ENCODE measurements around the gene GINS1. TPM values are rescaled to one million over a fixed set of nuclear protein-coding genes. Genes with fewer than 3 reads are reported as not detected.

The GINS1 gene
- total RNA-seq, 1 experiment from 2014 or later: 30.4 TPM

DNA sequence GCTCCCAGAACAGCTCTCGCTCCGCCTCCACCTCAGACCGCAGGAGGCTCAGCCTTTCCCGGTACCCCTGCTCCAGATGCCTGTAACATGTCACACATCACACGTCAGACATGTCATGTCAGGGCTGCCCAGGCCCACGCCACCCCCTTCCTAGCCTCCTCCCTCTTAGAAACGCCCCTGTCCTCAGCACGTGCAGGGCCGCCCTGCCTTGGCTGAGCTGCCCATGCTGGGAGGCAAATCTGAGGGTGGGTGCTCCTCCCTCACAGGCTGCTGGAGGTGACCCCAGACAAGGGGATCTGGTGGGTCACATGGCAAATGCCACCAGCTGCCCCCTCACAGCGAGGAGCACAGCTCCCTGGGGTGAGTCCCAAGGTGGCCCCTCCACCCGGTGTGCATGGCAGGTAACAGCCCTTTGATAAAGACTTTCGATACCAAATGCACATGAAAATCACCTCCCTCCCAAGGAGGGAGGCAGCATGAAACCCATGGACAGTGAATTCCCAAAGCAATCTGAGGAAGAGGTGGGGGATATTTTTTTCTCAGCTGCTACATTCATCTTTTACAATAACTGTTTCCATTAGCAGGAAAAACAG, 84.1 kb downstream of the GINS1 start:
- intact Hi-C loops (cut with micrococcal nuclease): no loop called here

GRCh38 chr20:25493137-25493536, 85.7 kb downstream of the GINS1 start:
- intact Hi-C loops (cut with micrococcal nuclease): no loop called here
- Histone ChIP-seq H3K9me3 (ENCODE audit: control insufficient read depth in 1 of 2, insufficient read depth in 1 of 2, low read depth in 1 of 2, low read length in 2 of 2) (no peaks in the 10 kb centered on the region), H4K20me1 (ENCODE audit: insufficient read depth) (no peaks in the 10 kb centered on the region), H3K79me2 (ENCODE audit: insufficient read depth, low read length) (no peaks in the 10 kb centered on the region), H3K4me2 (ENCODE audit: low read length) (no peak overlapping the region), H3K9me2 (ENCODE audit: insufficient read depth) (no peaks in the 10 kb centered on the region), H3K4me3 (replicated peaks in 1 of 2; ENCODE audit: low read depth in 1 of 2, low read length in 2 of 2) (no peak overlapping the region), H3K36me3 (ENCODE audit: control insufficient read depth in 1 of 2, insufficient read depth in 2 of 2, low read length in 2 of 2) (no peaks in the 10 kb centered on the region; a peak in 1 of 4 replicates), H3K4me1 (ENCODE audit: control insufficient read depth in 1 of 2, insufficient read depth in 2 of 2, low read length in 2 of 2) (peaks cover 0 to 4% of the 10 kb centered on the region in 2 experiments; a peak in 1 of 4 replicates), H3K27me3 (ENCODE audit: insufficient read depth, low read length) (no peaks in the 10 kb centered on the region), H2AFZ (ENCODE audit: low read depth, low read length, poor library complexity, severe bottlenecking) (no peak overlapping the region), H3K9ac (ENCODE audit: low read length) (no peak overlapping the region), H3K27ac (ENCODE audit: low read depth, low read length) (no peak overlapping the region)
- ATAC-seq (no peak), DNase-seq (ENCODE audit: low read depth, low spot score) (no peak)
- POLR2A ChIA-PET: no interaction called here
- CTCF ChIA-PET: no interaction called here
- RAD21 ChIA-PET (ENCODE audit: low non-redundant PET in 1 of 2, low total read pairs in 2 of 2, uncharacterized antibody in 2 of 2, unreplicated experiment in 2 of 2): no interaction called here
- no TSS peak for BruUV-seq (replicated peaks)
- TF ChIP-seq ZBTB33 (IDR thresholded peaks at IDR 0.05; ENCODE audit: extremely low read depth, insufficient replicate concordance, low read length): no peak
- no peak for TF ChIP-seq POLR2AphosphoS5 (IDR thresholded peaks at IDR 0.05; ENCODE audit: low read depth, low read length)
- no peak for TF ChIP-seq MAX (IDR thresholded peaks at IDR 0.05)
- no peak for TF ChIP-seq REST (IDR thresholded peaks at IDR 0.05; ENCODE audit: low read depth)
- no peak for TF ChIP-seq SP1 (IDR thresholded peaks at IDR 0.05; ENCODE audit: low read depth)
- no peak for TF ChIP-seq ATF3 (IDR thresholded peaks at IDR 0.05)

More for the DNA sequence above, 84.1 kb downstream of the GINS1 start:
- DNase-seq (ENCODE audit: low read depth, low spot score) (no peak), ATAC-seq (no peak)
- TF ChIP-seq SIN3A (IDR thresholded peaks at IDR 0.05; ENCODE audit: low read depth): no peak
- no peak for TF ChIP-seq ZNF274 (IDR thresholded peaks at IDR 0.05; ENCODE audit: low read depth, low read length)
- TF ChIP-seq ZBTB33 (IDR thresholded peaks at IDR 0.05; ENCODE audit: extremely low read depth, insufficient replicate concordance, low read length): no peak
- no peaks in the 10 kb centered on the region for H4K20me1 ChIP-seq (ENCODE audit: insufficient read depth)
- H3K27me3 ChIP-seq (ENCODE audit: insufficient read depth, low read length): no peaks in the 10 kb centered on the region
- no peaks in the 10 kb centered on the region; a peak in 1 of 4 replicates for H3K36me3 ChIP-seq (ENCODE audit: control insufficient read depth in 1 of 2, insufficient read depth in 2 of 2, low read length in 2 of 2)
- no peak overlapping the region for H3K4me2 ChIP-seq (ENCODE audit: low read length)
- ChIA-PET POLR2A (no interaction called here), CTCF (no interaction called here), RAD21 (ENCODE audit: low non-redundant PET in 1 of 2, low total read pairs in 2 of 2, uncharacterized antibody in 2 of 2, unreplicated experiment in 2 of 2) (no interaction called here)
- no peaks in the 10 kb centered on the region for H3K79me2 ChIP-seq (ENCODE audit: insufficient read depth, low read length)
- no peak overlapping the region for H3K4me3 ChIP-seq (replicated peaks in 1 of 2; ENCODE audit: low read depth in 1 of 2, low read length in 2 of 2)
- no peak overlapping the region for H3K9ac ChIP-seq (ENCODE audit: low read length)
- no peaks in the 10 kb centered on the region for H3K9me2 ChIP-seq (ENCODE audit: insufficient read depth)
- no TSS peak for BruUV-seq (replicated peaks)
- no peak overlapping the region for H2AFZ ChIP-seq (ENCODE audit: low read depth, low read length, poor library complexity, severe bottlenecking)
- no peaks in the 10 kb centered on the region for H3K9me3 ChIP-seq (ENCODE audit: control insufficient read depth in 1 of 2, insufficient read depth in 1 of 2, low read depth in 1 of 2, low read length in 2 of 2)
- no peak overlapping the region for H3K27ac ChIP-seq (ENCODE audit: low read depth, low read length)
- H3K4me1 ChIP-seq (ENCODE audit: control insufficient read depth in 1 of 2, insufficient read depth in 2 of 2, low read length in 2 of 2): no peaks in the 10 kb centered on the region

Data from HCT116 (cell line).